NCI-H1105 (cell line): Measurements from ENCODE around the gene SRC.

Source experiments
- DNase-seq: peaks from one replicate; lab custom pipeline; 2025; lab: John Stamatoyannopoulos, UW

The SRC gene

DNA sequence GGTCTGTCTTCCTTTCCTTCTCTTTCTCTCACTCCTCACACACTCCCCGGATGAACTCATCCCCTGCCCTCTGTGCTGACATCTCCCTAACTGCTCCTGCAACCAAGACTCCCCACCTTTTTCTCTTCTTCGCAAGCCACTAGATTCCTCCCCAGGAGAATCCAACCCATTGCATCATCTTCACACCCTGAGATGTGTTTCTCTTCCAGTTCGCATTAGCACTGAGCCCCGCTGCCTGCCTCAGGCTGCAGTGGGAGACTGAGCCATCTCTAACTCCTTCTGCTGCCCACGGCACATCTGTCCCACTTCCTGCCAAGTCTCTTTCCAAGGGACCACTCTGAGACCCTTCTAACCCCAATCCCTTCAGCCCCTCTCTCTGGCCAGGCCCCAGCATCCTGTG, 107.9 kb downstream of the SRC start:
- DNase-seq = no peak

DNA sequence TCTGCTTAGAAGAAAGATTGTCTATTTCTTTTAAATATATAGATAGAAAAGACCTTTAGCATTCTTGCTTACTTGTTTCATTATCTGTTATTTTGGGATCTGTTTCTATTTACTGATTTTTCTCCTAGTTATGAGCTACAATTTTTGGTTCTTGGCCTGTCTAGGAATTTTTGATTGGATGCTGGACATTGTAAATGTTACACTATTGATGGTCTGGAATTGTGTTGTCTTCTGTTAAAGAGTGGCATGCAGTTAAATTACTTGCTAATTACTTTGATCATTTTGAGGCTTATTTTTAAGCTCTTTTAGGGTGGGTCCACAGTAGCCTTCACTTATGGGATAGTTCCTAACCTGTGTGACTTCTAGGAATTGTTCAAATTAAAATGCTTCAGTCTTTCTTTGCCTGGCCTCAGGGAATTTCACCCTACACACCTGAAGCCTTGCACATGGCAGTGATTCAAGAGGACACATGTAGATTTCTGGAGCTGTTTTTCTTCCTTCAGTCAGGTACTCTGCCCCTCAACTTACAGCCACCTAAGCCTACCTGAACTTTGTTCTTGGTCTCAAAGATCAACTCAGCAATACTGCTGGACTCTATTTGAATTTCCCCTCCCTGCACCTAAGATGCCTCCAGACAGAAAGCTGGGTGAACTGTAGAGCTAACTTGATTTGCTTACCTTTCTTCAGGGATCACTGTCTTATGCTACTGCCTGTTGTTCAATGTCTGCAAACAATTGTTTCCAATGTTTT, 108.9 kb downstream of the SRC start:
- DNase-seq = no peak
